Nephron progenitor cell (in vitro differentiated cells): ENCODE measurements around the gene INSIG1.
A peak's percentile ranks its signal among the peaks of the same experiment; 100 is the strongest.

Experiments
- DNase-seq: peaks from one replicate; pipeline ENCODE4 v3.0.0; 2021
- H3K27ac Mint-ChIP-seq: 2 replicates; pipeline ENCODE4 v1.8.0; 2021; ENCODE audit warnings: mild to moderate bottlenecking, moderate library complexity, mixed read lengths
- H3K27me3 Mint-ChIP-seq: 2 replicates; pipeline ENCODE4 v1.8.0; 2021; ENCODE audit warnings: mild to moderate bottlenecking, low read depth, mixed read lengths; ENCODE audit not compliant: poor library complexity
- H3K36me3 Mint-ChIP-seq: 2 replicates; pipeline ENCODE4 v1.8.0; 2021; ENCODE audit warnings: low read depth, mixed read lengths
- H3K4me1 Mint-ChIP-seq: 2 replicates; pipeline ENCODE4 v1.8.0; 2021; ENCODE audit warnings: mixed read lengths
- H3K4me3 Mint-ChIP-seq: 2 replicates; pipeline ENCODE4 v1.8.0; 2021; ENCODE audit warnings: mild to moderate bottlenecking, moderate library complexity, mixed read lengths
- H3K9me3 Mint-ChIP-seq: 2 replicates; pipeline ENCODE4 v1.8.0; 2021; ENCODE audit warnings: mild to moderate bottlenecking, moderate library complexity, mixed read lengths
- TF ChIP-seq, protein P1 (sequence below): fragments of 200-600 bp; sonication (generic); IDR thresholded peaks from 2 replicates; pipeline ENCODE4 v1.5.0; 2021; ENCODE audit warnings: antibody characterized with exemption

Gene INSIG1

DNA sequence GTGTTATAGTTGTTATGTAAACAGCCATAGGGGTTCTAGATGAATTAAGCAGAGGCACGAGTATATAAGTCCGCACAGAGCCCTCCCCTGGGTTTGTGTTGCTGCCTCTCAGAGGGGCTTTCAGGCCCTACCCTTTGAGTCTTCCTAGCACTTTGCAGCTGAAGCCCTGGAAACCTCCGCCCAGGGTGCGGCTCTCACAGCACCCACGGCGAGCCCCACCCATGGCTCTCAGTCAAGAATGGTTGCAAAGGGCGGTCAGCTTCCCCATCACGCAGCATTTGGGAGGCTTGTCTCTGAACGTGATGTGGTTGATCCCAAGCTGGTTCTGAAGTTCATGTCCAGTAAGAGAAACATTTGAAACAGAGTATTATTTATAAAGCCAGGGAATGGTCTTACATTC is 18.8 kb upstream of the INSIG1 start:
- Mint-ChIP-seq H3K4me3 (no peak overlapping the region), H3K4me1 (peaks cover 47% of the 10 kb centered on the region), H3K9me3 (no peaks in the 10 kb centered on the region), H3K27me3 (peaks cover 9% of the 10 kb centered on the region), H3K36me3 (no peaks in the 10 kb centered on the region), H3K27ac (no peak overlapping the region)
- no peak for DNase-seq
- TF ChIP-seq, protein P1, sequence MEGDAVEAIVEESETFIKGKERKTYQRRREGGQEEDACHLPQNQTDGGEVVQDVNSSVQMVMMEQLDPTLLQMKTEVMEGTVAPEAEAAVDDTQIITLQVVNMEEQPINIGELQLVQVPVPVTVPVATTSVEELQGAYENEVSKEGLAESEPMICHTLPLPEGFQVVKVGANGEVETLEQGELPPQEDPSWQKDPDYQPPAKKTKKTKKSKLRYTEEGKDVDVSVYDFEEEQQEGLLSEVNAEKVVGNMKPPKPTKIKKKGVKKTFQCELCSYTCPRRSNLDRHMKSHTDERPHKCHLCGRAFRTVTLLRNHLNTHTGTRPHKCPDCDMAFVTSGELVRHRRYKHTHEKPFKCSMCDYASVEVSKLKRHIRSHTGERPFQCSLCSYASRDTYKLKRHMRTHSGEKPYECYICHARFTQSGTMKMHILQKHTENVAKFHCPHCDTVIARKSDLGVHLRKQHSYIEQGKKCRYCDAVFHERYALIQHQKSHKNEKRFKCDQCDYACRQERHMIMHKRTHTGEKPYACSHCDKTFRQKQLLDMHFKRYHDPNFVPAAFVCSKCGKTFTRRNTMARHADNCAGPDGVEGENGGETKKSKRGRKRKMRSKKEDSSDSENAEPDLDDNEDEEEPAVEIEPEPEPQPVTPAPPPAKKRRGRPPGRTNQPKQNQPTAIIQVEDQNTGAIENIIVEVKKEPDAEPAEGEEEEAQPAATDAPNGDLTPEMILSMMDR, result no peak

DNA sequence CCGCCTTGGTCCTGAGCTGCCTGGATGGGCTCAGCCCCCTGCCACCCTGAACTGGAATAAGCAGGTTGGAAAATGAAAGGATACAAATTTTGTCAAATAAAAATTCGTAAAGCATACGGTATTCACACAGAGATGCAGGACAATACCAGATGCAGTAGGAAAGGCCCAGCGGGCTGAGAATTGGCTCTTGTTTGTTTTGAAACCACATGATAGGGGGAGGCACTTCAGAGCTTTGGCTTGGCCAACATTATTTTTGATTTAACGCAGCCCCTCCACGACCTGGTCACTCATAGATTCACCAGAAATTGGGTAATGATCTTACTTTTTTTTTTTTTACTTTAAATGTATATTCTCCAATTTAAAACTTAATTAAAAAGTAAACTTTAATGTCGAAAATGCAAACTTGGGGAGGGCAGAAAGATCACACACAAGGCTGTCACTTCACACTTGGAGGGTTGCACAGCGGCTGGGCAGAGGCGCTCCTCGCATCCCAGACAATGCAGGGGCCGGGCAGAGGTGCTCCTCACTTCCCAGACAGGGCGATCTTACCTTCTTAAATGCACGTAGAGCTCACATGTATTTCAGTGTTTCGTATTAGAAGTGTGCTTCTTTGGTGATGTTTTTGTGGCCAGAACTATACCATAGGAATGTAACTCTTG is 17.8 kb upstream of the INSIG1 start:
- TF ChIP-seq, protein P1, result no peak
- H3K9me3 Mint-ChIP-seq, result no peaks in the 10 kb centered on the region

DNA sequence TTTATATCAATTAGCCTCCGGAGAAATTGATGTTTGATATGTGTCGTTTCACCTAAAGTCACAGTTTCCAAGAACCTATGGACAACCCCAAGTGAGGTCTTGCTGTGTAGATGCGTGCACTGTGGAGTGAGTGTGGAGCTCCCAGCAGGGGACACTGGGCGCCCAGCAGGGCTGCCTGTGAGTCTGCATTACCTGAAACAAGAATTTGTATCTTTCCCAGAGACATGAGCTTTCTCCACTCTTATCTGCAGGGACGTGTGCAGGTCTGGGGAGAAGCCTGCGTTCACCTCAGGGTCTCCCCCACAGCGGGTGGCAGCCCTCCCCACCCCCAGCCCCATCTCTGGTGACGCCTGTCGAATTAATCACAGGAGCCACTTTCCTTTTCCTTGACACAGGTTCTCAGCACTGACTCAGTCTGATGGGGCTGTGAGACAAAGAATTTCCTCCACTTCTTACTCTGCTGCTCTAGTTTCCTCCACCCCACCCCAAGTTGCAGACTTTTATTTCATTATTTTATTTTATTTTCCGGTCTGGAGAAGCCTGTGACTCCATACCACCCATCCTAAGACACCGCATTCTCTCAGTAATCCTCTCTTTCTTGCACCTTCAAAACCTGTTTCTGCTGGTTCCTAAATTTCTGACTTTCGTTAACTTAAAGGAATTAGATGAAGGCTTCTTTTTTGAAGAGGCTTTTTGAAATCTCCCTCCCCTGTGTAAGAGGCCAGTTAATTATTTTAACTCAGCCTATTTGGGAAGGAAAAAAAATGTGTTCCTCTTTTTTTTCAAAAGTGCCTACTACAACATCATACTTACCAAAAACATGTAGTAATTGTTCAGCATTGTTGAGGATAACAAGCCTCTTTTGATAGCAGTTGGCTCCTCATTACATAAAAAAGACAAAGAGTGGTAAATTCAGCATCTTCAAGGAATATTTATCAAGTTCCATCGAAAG is 17.0 kb upstream of the INSIG1 start:
- TF ChIP-seq, protein P1, result no peak
- Mint-ChIP-seq H3K27me3 (peaks cover 9% of the 10 kb centered on the region), H3K4me1 (peaks cover 46% of the 10 kb centered on the region), H3K27ac (peak overlapping the region; percentile 75), H3K36me3 (no peaks in the 10 kb centered on the region), H3K9me3 (no peaks in the 10 kb centered on the region), H3K4me3 (no peak overlapping the region)
- DNase-seq, result no peak

More for the DNA sequence above, 17.8 kb upstream of the INSIG1 start:
- peaks cover 49% of the 10 kb centered on the region for H3K4me1 Mint-ChIP-seq
- H3K27me3 Mint-ChIP-seq, result peaks cover 9% of the 10 kb centered on the region
- no peak for DNase-seq
- no peak overlapping the region for H3K27ac Mint-ChIP-seq
- no peaks in the 10 kb centered on the region for H3K36me3 Mint-ChIP-seq
- no peak overlapping the region for H3K4me3 Mint-ChIP-seq

DNA sequence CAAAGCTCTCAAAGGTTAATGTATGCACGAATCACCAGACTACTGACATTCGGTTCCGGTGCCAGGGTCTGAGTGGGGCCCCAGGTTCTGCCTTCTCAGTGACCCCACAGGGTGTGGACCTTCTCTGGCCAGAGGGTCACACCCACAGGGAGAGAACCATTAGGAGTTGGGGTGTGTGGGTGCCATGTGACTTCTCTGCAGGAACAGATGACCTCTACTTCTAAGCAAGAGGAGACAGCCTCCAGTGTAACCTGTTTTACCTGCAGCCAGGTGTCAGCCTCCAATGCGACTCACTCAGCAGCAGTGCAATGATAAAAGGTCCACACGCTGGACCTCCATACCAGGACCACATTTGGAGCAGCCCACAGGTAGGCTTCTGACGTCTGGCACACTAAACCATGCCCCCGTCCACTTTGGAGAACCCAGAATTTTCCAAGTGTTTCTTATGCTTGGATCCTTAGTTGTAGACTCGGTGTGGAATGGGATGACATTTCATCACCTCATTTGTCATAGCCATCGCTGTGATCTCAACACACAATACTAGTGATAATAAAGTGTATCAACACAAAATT is 16.2 kb upstream of the INSIG1 start:
- H3K4me1 Mint-ChIP-seq, result peaks cover 43% of the 10 kb centered on the region
- H3K4me3 Mint-ChIP-seq, result no peak overlapping the region
- H3K27ac Mint-ChIP-seq, result no peak overlapping the region
- peaks cover 3% of the 10 kb centered on the region for H3K9me3 Mint-ChIP-seq
- peaks cover 11% of the 10 kb centered on the region for H3K27me3 Mint-ChIP-seq
- TF ChIP-seq, protein P1, result no peak
- DNase-seq, result no peak
- H3K36me3 Mint-ChIP-seq, result no peaks in the 10 kb centered on the region

DNA sequence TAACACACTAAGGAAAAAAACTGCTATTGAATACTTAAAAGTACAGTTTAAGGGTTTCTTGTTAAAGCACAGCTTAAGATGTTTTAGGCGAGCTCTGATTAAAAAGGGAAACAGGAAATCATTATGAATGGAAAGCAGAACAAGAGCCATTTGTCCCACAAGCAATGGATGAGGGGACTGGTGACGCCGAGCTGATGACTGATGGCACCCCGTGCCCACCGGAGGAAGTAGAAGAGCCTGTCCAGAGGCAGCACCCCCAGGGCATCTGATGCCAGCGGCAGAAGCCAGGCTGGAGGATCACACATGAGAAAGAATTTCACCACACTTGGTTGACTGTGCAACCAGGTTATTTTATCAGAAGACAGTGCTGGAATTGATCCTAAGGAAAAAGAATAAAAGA is 15.0 kb upstream of the INSIG1 start:
- H3K9me3 Mint-ChIP-seq, result peaks cover 14% of the 10 kb centered on the region
- H3K27me3 Mint-ChIP-seq, result peaks cover 15% of the 10 kb centered on the region
- TF ChIP-seq, protein P1, result no peak
- peaks cover 43% of the 10 kb centered on the region for H3K4me1 Mint-ChIP-seq
- no peak for DNase-seq
- no peak overlapping the region for H3K4me3 Mint-ChIP-seq
- H3K36me3 Mint-ChIP-seq, result no peaks in the 10 kb centered on the region
- H3K27ac Mint-ChIP-seq, result no peak overlapping the region
